NCI-H128 (cell line): Measurements from ENCODE around the gene ZCCHC14.

Source experiments
- DNase-seq: peaks from one replicate; lab custom pipeline; 2025; ENCODE audit not compliant: unreplicated experiment; lab: John Stamatoyannopoulos, UW

The ZCCHC14 gene

GRCh38 chr16:87459027-87459426 lies 33.8 kb downstream of the ZCCHC14 start:
- no peak for DNase-seq

DNA sequence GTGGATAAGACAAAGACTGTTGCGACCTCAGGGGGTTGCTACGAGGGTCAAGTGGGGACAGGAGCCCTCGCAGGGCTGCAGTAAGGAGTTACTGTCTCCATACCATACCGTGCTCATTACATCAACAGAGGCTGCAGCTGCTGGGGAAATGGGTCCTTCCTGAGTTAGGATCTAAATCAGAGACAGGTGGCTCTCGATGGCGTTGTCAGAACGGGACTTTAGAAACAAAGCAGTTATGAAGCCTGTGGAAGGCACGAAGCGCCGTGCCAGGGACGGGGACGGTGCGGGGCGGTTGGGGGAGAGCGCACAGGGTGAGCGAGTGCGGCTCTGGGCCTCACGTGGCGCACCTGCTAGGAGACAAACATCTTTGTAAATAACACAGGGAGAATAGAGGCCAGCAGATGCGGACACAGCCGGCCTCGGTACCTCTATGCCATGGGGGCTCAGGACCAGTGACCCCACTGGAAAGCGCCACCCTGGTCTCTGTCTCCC lies 34.4 kb downstream of the ZCCHC14 start:
- DNase-seq = no peak

GRCh38 chr16:87457709-87458423 lies 35.0 kb downstream of the ZCCHC14 start:
- DNase-seq = no peak

- DNase-seq = no peak
Observed at GRCh38 chr16:87457061-87457611, 35.7 kb downstream of the ZCCHC14 start.

DNA sequence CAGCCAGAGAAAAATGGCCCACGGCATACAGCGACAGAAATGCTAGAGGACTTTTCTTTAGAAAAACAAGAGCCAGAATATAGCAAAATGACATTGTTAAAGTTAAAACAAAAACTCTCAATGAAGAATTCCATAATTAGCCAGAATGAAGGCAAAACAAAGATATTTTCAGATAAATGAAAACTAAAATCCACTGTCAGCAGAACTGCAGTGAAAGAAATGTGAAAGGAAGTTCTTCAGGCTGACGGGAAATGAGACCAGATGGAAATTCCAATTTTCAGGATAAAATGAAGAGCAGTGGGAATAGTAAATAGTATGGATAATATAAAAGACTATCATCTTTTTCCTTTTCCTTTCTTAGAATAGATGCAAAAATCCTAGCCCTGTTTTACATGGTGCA lies 38.4 kb downstream of the ZCCHC14 start:
- DNase-seq = no peak

- no peak for DNase-seq
Observed at GRCh38 chr16:87453326-87453725, 39.5 kb downstream of the ZCCHC14 start.

DNA sequence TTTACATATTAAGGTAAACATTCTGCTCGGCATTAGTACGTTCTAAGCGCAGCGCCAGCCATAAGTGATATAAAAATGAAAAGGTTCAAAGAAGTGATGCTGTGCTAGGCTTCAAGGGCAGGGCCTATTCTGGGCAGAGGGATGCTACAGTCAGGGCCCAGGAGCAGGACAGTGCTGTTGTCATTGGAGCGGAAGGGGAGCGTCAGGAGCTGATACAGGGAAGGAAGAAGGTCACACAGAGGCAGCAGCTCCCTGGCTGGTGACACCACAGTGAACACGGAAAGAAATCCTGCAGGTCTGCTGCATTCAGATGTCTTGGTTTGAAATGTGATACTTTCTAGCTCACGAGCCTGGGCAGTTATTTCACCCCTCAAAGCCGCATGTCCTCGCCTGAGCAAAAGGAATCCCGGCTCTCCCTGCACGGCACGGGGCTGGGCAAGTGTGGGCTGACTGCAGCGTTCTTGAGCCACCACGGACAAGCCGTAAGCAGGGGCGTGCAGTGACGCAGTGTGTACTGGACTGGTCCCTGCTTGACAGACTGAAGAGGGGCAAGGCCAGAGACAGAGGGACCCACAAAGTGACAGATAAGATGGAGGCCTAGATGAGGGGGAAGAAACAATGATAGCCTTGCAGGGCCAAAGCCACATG lies 41.1 kb downstream of the ZCCHC14 start:
- no peak for DNase-seq

DNA sequence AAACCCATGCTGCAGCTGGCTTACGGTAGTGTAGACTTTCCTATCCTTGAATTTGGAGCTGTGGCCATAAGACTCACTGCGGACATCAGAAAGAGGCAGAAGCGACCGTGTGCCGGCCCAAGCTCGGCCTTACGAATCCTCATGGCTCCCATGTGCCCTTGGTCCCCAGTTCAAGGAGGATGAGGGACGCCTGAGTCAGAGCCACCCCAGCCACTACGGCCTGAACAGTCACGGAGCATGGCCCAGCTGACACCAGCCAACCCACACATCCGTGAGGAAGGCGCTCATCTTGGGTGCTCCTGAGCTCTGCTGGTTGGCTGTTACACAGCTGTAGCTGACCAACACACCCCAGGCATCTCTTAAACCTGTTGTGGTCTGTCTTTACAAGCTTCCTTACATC lies 44.0 kb downstream of the ZCCHC14 start:
- no peak for DNase-seq

GRCh38 chr16:87447323-87447722 lies 45.5 kb downstream of the ZCCHC14 start:
- no peak for DNase-seq

- no peak for DNase-seq
Observed at GRCh38 chr16:87446479-87446878, 46.3 kb downstream of the ZCCHC14 start.

DNA sequence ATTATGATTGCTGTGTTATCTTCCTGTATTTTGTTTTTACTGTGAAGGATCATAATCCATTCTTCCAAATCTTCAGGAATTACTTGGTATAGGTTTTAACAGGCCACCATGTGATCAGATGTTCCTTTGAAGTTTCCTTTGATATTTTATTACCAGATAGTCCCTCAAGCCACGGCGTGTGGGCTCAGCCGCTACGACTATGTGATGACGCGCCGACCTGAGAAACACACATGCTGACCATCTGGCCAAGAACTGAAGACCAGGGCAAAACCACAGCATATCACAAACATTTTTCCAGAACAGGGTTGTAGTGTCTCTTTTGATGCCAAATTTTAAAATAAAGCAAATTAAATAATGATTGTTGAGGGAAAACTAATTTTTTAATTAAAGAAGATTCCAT lies 47.3 kb downstream of the ZCCHC14 start:
- DNase-seq = no peak

DNA sequence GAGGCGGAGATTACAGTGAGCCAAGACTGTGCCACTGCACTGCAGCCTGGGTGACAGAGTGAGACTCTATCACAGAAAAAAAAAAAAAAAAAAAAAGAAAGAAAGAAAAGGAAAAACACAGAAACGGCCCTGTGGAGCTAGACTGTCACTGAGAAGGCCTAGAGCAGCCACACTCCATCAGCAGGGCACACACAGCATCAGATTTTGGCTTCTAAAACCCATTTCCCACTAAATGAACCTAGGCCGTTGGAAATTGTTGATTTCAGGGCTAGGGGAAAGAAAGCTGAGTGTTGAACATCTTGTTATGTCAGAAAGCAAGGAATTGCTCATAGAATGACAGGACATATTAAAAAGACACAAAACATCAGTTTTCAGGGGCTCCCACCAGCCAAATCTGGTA lies 48.9 kb downstream of the ZCCHC14 start:
- DNase-seq = no peak

GRCh38 chr16:87443016-87443415 lies 49.8 kb downstream of the ZCCHC14 start:
- no peak for DNase-seq

GRCh38 chr16:87442581-87442966 lies 50.2 kb downstream of the ZCCHC14 start:
- DNase-seq = no peak

DNA sequence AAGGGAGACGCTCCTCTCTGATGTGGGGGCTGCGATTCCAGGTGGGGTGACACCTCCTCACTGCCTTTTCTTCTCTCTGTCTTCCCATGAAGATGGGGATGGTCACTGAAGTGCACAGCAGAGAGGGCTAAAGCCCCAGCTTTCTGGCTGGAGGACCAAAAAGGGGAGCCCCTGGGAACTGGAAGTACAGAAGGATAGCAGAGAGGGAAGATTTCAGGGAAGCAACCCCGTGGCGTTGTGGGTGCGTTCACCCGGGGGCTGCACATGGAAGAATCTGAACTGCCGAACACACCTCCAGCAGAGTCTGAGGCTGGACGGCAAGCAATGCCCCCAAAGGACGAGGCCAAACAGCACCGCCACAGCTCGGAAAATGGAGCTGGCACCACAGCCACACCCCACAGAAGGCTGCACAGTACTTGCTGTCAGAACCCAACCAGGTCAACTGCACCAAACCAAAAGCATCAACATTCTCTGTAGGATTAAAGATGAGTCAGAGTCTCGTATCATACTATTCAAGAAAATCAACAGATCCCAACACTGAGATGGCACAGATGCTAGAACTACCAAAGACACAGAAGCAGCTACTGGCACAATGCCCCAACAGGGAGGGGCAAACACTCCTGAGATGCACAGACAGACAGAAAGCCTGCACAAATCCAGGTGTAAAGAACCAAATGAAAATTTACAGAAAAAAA lies 50.8 kb downstream of the ZCCHC14 start:
- no peak for DNase-seq

DNA sequence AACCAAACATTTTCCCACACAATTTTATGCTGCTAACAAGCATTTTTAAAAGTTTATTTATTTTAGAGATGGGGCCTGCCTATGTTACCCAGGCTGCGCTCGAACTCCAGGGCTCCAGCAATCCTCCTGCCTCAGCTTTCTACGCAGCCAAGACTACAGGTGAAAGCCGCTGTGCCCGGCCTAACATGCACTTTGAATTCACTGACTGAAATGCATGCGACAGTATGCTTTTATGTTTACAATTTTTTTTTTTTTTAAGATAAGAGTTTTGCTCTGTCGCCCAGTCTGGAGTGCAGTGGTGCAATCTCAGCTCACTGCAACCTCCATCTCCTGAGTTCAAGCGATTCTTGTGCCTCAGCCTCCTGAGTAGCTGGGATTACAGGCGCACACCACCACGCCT lies 52.9 kb downstream of the ZCCHC14 start:
- DNase-seq = no peak

GRCh38 chr16:87438611-87438985 lies 54.2 kb downstream of the ZCCHC14 start:
- DNase-seq = no peak

DNA sequence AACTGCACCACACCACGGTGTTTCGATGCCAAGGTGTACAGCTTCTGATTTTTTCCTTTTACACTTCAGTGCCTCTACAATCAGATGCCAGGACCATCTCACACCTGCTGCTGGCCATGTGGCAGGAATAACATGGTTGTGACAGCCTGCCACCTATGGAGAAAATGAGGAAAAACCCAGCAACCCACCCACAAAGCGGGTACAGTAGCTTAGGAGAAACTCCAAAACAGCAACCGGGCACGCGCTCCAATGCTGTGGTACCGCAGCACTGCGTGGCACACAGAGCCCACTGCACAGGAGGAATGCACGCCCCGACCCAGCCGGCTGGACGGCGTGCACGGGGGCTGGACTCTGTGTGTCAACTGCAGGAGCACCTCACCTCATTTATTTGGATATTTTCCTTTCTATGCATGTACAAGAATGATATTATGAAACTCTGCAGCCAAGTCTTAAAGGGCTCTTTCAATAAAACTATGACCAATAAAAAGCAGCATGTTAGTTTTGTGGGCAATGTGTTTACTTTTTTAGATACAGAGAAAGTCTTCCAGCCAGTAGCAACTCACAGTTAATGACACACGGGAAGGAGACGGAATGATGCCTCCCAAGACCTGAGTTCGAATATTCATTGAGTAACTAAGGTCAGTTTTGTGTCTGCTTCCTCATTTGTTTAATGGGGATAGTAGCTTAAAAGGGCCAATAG lies 54.8 kb downstream of the ZCCHC14 start:
- no peak for DNase-seq

DNA sequence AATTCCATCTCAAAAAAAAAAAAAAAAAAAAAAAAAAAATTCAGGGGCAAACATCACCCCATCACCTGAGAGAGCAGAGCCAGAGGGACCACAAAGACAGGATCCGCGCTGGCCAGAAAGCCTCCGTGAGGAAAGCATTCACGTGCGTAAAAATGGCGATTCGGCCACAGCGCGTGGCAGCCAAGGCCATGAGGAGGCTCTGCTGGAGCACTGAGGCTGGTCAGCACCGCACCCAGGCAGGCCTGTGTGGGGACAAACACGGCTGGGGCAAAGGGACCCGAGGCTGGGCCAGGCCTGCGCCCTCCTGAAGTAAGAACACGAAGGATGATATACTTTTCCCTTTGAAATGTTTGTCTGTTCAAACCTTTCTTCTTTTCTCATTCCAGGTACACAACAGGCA lies 55.5 kb downstream of the ZCCHC14 start:
- no peak for DNase-seq

GRCh38 chr16:87436225-87437172 lies 56.3 kb downstream of the ZCCHC14 start:
- DNase-seq = no peak
